Ascending aorta (tissue), 2 donors: ENCODE results near the gene GLTP. TPM values are rescaled to one million over a fixed set of nuclear protein-coding genes. Genes with fewer than 3 reads are reported as not detected.
"Not testable (repeated sequence)": the region's sequence is repeated elsewhere in the genome, so short reads cannot be mapped to it uniquely, and the experiment has no call there.

Source experiments
- DNase-seq, 2 donors: peaks; one replicate each; pipeline ENCODE4 v3.0.0-alpha.2; 2019; ENCODE audit warnings: low spot score in 2 of 2
- H3K27ac ChIP-seq, 2 donors: fragments of 200-600 bp; sonication (generic); one replicate each; pipeline ENCODE4 v1.5.1; 2016 to 2017; ENCODE audit warnings: mild to moderate bottlenecking in 1 of 2
- H3K27me3 ChIP-seq: fragments of 200-600 bp; sonication (generic); one replicate; pipeline ENCODE4 v1.5.1; 2017
- H3K36me3 ChIP-seq, 2 donors: fragments of 200-600 bp; sonication (generic); one replicate each; pipeline ENCODE4 v1.5.1; 2016
- H3K4me1 ChIP-seq, 2 donors: fragments of 200-600 bp; sonication (generic); one replicate each; pipeline ENCODE4 v1.5.1; 2016 to 2017; ENCODE audit warnings: mild to moderate bottlenecking in 1 of 2
- H3K4me3 ChIP-seq, 2 donors: fragments of 200-600 bp; sonication (generic); one replicate each; pipeline ENCODE4 v1.5.1; 2016 to 2017; ENCODE audit warnings: mild to moderate bottlenecking in 1 of 2
- H3K9me3 ChIP-seq, 2 donors: fragments of 200-600 bp; sonication (generic); one replicate each; pipeline ENCODE4 v1.5.1; 2016
- CTCF ChIP-seq, 3 experiments: fragments of 200-600 bp in 2 of 3; fragments of 450-650 bp in 1 of 3; sonication (generic) in 2 of 3; IDR thresholded peaks; one replicate each; pipeline ENCODE4 v1.5.1; 2016 to 2019; ENCODE audit warnings: antibody characterized with exemption in 3 of 3, mild to moderate bottlenecking in 1 of 3, moderate library complexity in 1 of 3
- intact Hi-C: fragments of 100-400 bp; cut with DNase I; formaldehyde crosslinking; loops from one replicate; pipeline ENCODE4 v1.15.1; 2023
- total RNA-seq: library from RNA; depleted of rRNA; stranded (reverse); fragments of >200 nt; gene quantifications from one replicate; pipeline ENCODE4 v1.1.0, GENCODE V29; 2016

The GLTP gene
- total RNA-seq, 1 donor from 2014 or later: 105 TPM

DNA sequence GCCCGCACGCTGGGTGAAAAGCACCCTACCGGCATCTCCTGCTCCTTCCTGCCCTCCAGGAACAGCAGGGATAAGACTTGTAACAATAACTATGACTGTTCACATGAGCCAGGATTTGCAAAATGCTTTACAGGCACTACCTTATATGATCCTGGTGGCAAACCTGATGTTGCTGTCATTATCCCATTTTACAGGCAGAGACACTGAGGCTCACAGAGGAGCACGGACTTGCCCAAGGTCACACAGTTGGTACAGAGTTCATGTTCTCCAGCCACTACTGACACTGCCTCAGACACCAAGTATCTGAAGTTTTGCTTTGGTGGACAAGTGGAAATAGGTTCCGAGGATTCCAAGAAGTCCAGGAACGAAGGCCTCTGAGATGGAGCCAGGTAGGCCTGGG lies 22.6 kb downstream of the GLTP start:
- no peaks in the 10 kb centered on the region for H3K4me1 ChIP-seq
- intact Hi-C loops: no loop called here
- no peak for DNase-seq
- H3K36me3 ChIP-seq: peaks cover 42 to 57% of the 10 kb centered on the region in 2 donors
- no peaks in the 10 kb centered on the region for H3K27me3 ChIP-seq
- no peak overlapping the region for H3K27ac ChIP-seq
- no peaks in the 10 kb centered on the region for H3K9me3 ChIP-seq
- no peak overlapping the region for H3K4me3 ChIP-seq
- TF ChIP-seq CTCF (IDR thresholded peaks at IDR 0.05): no peak

DNA sequence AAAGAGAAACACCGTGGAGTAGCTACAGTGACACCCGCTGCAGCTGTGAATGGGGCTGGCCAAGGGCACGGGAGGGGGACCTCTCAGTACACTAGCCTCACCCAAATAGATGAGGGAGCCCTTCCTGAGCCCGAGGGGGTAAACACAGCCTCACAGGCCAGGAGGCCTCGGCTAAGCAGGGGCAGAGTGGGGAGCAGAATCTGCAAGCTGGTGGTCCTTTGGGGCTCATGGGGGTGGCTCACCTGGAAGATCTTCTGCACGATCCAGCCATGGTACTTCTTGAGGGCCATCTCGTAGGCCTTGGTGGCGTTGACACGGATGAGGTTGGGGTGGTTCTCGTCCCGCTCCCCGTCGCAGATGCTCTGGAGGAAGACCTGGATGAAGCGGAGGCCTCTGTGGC lies 25.0 kb downstream of the GLTP start:
- H3K36me3 ChIP-seq: peaks cover 41 to 70% of the 10 kb centered on the region in 2 donors
- DNase-seq: no peak
- intact Hi-C loops: no loop called here

DNA sequence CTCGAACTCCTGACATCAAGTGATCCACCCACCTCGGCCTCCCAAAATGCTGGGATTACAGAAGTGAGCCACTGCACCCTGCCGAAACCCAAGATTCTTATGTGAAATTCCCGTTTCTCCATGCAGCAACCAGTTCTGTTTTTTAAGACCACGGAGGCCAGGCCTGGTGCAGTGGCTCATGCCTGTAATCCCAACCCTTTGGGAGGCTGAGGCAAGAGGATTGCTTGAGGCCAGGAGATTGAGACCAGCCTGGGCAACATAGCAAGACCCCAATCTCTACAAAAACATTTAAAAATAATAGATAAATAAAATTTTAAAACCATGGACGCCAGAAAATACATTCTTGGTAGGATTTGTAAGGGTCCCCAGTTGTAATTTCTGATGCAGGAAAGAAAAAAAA lies 29.8 kb downstream of the GLTP start:
- peaks cover 11 to 37% of the 10 kb centered on the region in 2 donors for H3K36me3 ChIP-seq
- H3K4me3 ChIP-seq, H3K27ac ChIP-seq, H3K9me3 ChIP-seq, H3K4me1 ChIP-seq, DNase-seq, H3K27me3 ChIP-seq, intact Hi-C loops: not testable (repeated sequence)

More for the DNA sequence above, 25.0 kb downstream of the GLTP start:
- Histone ChIP-seq H3K4me3 (no peak overlapping the region), H3K9me3 (no peaks in the 10 kb centered on the region), H3K4me1 (no peaks in the 10 kb centered on the region), H3K27ac (no peak overlapping the region), H3K27me3 (no peaks in the 10 kb centered on the region)
- no peak for TF ChIP-seq CTCF (IDR thresholded peaks at IDR 0.05)

- Histone ChIP-seq H3K4me1 (peaks cover 0 to 3% of the 10 kb centered on the region in 2 donors), H3K4me3 (no peak overlapping the region), H3K36me3 (peaks cover 0 to 14% of the 10 kb centered on the region in 2 donors), H3K9me3 (no peaks in the 10 kb centered on the region), H3K27ac (no peak overlapping the region), H3K27me3 (no peaks in the 10 kb centered on the region)
- TF ChIP-seq CTCF (IDR thresholded peaks at IDR 0.05): no peak
- no peak for DNase-seq
- intact Hi-C loops: no loop called here
These were observed 33.1 kb downstream of the GLTP start for GRCh38 chr12:109847142-109847735.

DNA sequence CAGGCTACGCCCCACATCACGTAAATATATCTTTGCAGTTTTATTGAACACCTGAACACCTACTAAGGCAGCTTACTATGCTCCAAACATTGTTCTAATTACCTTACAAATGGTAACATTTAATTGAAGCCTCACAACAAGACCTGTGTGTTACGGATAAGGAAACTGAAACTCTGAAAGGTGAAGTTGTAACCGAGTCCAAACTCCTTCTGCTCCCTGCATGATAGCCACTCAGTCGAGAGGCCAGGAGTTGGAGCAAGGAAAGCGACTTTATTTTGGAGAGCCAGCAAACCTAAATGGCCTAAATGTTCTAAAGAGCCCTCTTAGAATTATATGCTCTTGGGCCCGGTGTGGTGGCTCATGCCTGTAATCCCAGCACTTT lies 34.5 kb downstream of the GLTP start:
- intact Hi-C loops: loop anchor here (1.0 to 2.0 kb wide), 2 partner anchors 35 to 41 kb away; partner anchors contain the start of gene GLTP
- no peak for TF ChIP-seq CTCF (IDR thresholded peaks at IDR 0.05)

DNA sequence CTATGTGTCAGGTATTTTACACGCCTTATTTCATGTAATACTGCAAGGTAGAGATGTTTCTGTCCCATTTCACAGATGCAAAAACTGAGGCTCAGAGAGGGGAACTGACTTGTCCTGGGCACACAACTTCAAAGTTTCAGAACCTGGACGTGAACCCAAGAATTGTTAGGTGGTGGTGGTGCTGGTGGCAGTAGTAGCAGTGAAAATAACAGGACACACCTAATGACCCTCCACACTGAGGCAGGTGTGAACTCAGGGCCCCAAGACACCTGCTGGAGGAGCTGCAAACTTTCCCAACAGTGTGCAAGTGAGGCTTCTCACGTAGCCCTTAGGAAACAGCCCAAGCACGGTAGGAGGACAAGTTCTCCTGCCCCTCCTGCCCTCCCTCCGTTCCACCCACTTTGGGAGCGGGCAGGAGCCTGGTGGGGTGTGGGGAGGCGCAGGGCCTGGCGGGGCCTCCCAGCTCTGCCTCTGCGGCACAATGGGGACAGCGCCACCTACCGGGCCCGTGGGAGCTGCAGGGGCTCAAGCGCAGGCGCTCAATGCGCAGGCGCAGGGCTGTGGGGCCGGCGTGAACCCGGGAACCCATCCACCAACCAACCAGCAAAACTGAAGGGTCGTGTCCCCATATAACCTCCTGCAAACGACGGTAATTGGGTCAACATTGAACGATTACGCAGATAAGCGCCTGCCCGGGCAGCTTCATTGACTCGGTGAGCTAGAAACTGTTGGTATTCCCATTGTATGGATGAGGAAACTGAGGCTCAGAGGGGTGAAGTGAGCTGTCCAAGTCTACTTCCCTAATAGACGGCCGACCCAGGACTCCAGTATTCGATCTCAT lies 35.1 kb downstream of the GLTP start:
- no peaks in the 10 kb centered on the region for H3K27me3 ChIP-seq
- peak overlapping the region; percentile 25 to 34 for H3K4me3 ChIP-seq
- intact Hi-C loops: loop anchor here (1.0 to 2.0 kb wide), 2 partner anchors 36 to 40 kb away; partner anchors contain the start of gene GLTP
- peak; percentile 97 to 99 (median 98) for TF ChIP-seq CTCF (IDR thresholded peaks at IDR 0.05)
- peaks cover 0 to 3% of the 10 kb centered on the region in 2 donors for H3K4me1 ChIP-seq
- H3K9me3 ChIP-seq: no peaks in the 10 kb centered on the region
- DNase-seq: peak; percentile 27 to 91
- H3K27ac ChIP-seq: no peak overlapping the region
- H3K36me3 ChIP-seq: no peaks in the 10 kb centered on the region

More for the DNA sequence above, 34.5 kb downstream of the GLTP start:
- no peak overlapping the region for H3K27ac ChIP-seq
- no peaks in the 10 kb centered on the region for H3K9me3 ChIP-seq
- peaks cover 0 to 3% of the 10 kb centered on the region in 2 donors for H3K36me3 ChIP-seq
- no peak for DNase-seq
- H3K4me3 ChIP-seq: peak overlapping the region in 1 of 2 donors; percentile 25
- peaks cover 0 to 3% of the 10 kb centered on the region in 2 donors for H3K4me1 ChIP-seq
- no peaks in the 10 kb centered on the region for H3K27me3 ChIP-seq
